Fibroblast of lung (primary cell): Measurements from ENCODE around the gene KMT5C.

Source experiments
- EZH2 ChIP-seq: IDR thresholded peaks from 2 replicates; pipeline ENCODE4 v1.5.1; 2012; ENCODE audit warnings: low read length, control low read depth, mild to moderate bottlenecking; ENCODE audit errors: missing control alignments
- TF ChIP-seq, protein P1 (sequence below), 2 donors: IDR thresholded peaks in 1 of 2; conservative IDR thresholded peaks in 1 of 2; 1 replicate in 1 of 2; 2 replicates in 1 of 2; pipeline ENCODE4 v1.5.1; 2011 to 2012; ENCODE audit warnings: low read length in 2 of 2, control low read depth in 1 of 2, inconsistent platforms in 1 of 2, low read depth in 1 of 2, mild to moderate bottlenecking in 1 of 2

DNA sequence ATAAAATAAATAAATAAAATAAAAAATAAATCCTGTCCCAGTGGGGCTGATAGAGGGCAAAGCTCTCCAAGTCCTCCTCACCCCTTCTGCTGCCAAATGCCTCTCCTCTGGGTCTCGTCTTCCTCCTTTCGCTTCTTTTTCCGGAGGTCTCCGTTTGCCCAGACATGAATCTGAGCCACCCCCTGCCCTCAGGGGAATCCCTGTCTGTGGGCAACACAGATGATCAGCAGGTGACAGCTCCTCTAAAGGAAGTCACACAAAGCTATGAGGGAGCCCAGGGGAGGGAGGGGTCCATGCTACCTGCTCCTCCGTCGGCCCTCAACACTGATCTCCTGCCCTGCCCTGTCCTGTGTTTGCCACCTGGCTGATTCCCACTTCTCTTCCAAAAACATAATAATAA lies 15.0 kb upstream of the KMT5C start:
- TF ChIP-seq, protein P1, sequence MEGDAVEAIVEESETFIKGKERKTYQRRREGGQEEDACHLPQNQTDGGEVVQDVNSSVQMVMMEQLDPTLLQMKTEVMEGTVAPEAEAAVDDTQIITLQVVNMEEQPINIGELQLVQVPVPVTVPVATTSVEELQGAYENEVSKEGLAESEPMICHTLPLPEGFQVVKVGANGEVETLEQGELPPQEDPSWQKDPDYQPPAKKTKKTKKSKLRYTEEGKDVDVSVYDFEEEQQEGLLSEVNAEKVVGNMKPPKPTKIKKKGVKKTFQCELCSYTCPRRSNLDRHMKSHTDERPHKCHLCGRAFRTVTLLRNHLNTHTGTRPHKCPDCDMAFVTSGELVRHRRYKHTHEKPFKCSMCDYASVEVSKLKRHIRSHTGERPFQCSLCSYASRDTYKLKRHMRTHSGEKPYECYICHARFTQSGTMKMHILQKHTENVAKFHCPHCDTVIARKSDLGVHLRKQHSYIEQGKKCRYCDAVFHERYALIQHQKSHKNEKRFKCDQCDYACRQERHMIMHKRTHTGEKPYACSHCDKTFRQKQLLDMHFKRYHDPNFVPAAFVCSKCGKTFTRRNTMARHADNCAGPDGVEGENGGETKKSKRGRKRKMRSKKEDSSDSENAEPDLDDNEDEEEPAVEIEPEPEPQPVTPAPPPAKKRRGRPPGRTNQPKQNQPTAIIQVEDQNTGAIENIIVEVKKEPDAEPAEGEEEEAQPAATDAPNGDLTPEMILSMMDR (conservative IDR thresholded peaks at IDR 0.05 in 1 of 2, IDR thresholded peaks at IDR 0.05 in 1 of 2; ENCODE audit: low read depth in 1 of 2, low read length in 2 of 2), result no peak
- no peak for TF ChIP-seq EZH2
